ENCODE results near the gene TRPT1.

Gene TRPT1, protein sequence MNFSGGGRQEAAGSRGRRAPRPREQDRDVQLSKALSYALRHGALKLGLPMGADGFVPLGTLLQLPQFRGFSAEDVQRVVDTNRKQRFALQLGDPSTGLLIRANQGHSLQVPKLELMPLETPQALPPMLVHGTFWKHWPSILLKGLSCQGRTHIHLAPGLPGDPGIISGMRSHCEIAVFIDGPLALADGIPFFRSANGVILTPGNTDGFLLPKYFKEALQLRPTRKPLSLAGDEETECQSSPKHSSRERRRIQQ

GRCh38 chr11:64225608-64226506 is at the start of gene TRPT1, which contains the start of gene NUDT22:
Gene TRPT1, minus strand, starts transcription at chr11:64226186. Its CDS starts 326 bp downstream, at chr11:64225860.
Gene NUDT22, plus strand, starts transcription at chr11:64226274. Its CDS starts 379 bp downstream, at chr11:64226653.
- peak; percentile 85 for DNase-seq
- in situ Hi-C loops (cut with HindIII; ENCODE audit: low pct_ligation_motif_present, low pct_unique_long_range_greater_than_20kb, low sequenced_read_pairs): no loop called here

DNA sequence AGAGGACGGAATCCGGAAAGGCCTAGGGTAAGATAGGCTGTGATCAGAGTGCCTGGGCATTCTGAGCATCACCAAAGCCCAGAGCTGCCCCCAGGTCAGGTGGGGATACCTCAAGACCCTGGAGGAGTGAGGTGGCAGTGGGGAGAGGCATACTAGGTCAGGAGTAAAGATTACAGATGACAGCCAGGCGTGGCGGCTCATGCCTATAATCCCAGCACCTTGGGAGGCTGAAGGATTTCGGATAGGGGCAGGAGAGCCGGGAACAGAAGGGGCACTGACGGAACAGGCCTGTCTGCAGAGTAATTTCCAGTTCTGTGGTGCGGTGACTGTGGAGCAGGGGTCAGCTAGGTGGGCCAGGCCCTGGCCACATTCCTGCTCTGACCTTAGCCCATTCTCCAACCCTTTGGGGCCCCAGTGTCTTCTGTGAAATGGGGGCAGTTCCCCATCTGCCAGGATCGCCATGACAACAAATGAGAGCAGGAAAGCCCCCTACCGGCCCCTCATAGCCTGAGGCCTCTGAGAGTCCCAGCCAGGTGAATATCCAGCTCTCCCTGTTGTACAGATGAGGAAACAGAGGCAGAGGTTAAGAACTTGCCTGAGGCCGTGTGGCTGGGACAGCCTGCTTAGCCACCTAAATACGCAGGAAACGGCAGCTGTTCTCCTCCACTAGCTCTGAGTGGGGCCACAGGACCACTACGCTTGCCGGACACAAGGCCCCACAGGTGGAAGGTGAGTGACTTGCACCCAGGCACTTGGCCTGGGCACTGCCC is 49.2 kb upstream of the TRPT1 start:
- DNase-seq: no peak
- in situ Hi-C loops (cut with HindIII; ENCODE audit: low pct_ligation_motif_present, low pct_unique_long_range_greater_than_20kb, low sequenced_read_pairs): no loop called here

DNA sequence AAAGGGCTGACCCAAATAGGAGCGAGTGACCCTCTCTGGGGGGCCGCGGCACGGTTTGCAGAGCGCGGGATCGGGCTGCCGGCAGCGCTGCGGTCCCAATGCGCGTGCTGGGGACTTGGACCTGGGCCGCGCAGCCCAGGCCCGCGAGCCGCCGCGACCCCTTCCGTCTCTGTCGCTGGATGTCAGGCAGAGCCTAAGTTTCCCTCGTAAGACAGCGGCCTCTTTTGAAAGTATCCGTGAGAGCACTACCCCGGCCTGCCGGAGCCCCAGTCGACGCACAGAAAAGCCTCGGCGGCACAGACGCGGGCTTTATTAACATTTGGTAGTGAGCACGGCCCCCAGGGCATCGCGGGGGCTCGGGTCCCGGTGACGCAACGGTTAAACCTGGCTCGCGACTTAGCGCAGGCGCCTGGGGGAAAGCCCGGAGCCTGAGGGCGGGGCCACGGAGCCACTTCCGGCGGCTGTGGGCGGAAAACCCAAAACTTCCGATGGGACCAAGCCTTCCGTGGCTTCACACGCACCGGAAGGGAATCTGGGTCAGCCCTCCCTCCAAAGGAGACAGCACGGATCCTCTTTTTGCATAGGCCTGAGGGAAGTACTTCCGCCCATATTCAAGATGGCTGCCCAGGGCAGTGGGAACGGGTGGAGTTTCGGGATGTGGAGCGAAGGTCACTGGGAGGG is 43.7 kb upstream of the TRPT1 start:
- DNase-seq: peak; percentile 99
- in situ Hi-C loops (cut with HindIII; ENCODE audit: low pct_ligation_motif_present, low pct_unique_long_range_greater_than_20kb, low sequenced_read_pairs): no loop called here

GRCh38 chr11:64268893-64269539 is 43.0 kb upstream of the TRPT1 start:
- in situ Hi-C loops (cut with HindIII; ENCODE audit: low pct_ligation_motif_present, low pct_unique_long_range_greater_than_20kb, low sequenced_read_pairs): no loop called here
- DNase-seq: peak; percentile 71

GRCh38 chr11:64268025-64268892 is 42.3 kb upstream of the TRPT1 start:
- in situ Hi-C loops (cut with HindIII; ENCODE audit: low pct_ligation_motif_present, low pct_unique_long_range_greater_than_20kb, low sequenced_read_pairs): no loop called here
- no peak for DNase-seq

DNA sequence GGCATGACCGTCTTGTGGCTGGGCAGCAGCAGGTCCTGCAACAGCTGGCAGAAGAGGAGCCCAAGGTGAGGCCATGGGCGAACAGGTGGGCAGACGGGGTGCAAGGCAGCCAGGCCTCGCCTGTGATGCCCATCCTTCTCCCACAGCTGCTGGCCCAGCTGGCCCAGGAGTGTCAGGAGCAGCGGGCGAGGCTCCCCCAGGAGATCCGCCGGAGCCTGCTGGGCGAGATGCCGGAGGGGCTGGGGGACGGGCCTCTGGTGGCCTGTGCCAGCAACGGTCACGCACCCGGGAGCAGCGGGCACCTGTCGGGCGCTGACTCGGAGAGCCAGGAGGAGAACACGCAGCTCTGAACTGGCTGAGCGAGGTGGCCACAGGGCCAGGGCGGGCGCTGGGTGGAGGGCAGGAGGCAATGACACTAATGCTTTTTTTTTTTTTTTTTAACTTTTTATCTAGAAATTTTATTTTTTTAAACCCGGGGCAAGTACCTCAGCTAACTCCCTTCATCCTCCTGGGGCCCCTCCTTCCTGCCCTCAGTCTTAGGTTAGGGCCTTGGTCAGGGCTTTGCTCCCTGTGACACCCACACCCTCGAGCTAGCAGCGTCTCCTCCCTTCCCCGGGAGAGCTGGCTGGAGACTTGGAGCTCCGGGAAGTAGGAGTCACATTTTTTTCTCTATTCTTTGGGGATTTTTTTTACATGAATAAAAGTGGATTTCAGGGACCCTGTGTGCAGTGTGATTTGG is 41.4 kb upstream of the TRPT1 start:
- no peak for DNase-seq
- in situ Hi-C loops (cut with HindIII; ENCODE audit: low pct_ligation_motif_present, low pct_unique_long_range_greater_than_20kb, low sequenced_read_pairs): no loop called here

DNA sequence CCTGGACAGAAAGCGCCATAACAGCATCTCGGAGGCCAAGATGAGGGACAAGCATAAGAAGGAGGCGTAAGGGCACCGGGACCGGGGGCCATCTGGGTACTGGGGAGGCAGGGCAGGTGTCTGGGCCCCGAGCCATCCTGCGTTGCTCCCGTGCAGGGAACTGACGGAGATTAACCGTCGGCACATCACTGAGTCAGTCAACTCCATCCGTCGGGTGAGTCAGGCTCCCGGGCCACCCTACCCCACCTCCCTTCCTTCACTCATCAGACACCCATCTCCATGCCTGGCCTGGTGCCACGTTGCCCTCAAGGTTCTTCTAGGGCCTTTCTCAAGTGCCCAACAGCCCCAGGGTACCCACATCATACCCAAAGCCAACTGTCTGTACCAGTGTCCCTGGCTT is 40.4 kb upstream of the TRPT1 start:
- in situ Hi-C loops (cut with HindIII; ENCODE audit: low pct_ligation_motif_present, low pct_unique_long_range_greater_than_20kb, low sequenced_read_pairs): no loop called here
- DNase-seq: no peak

DNA sequence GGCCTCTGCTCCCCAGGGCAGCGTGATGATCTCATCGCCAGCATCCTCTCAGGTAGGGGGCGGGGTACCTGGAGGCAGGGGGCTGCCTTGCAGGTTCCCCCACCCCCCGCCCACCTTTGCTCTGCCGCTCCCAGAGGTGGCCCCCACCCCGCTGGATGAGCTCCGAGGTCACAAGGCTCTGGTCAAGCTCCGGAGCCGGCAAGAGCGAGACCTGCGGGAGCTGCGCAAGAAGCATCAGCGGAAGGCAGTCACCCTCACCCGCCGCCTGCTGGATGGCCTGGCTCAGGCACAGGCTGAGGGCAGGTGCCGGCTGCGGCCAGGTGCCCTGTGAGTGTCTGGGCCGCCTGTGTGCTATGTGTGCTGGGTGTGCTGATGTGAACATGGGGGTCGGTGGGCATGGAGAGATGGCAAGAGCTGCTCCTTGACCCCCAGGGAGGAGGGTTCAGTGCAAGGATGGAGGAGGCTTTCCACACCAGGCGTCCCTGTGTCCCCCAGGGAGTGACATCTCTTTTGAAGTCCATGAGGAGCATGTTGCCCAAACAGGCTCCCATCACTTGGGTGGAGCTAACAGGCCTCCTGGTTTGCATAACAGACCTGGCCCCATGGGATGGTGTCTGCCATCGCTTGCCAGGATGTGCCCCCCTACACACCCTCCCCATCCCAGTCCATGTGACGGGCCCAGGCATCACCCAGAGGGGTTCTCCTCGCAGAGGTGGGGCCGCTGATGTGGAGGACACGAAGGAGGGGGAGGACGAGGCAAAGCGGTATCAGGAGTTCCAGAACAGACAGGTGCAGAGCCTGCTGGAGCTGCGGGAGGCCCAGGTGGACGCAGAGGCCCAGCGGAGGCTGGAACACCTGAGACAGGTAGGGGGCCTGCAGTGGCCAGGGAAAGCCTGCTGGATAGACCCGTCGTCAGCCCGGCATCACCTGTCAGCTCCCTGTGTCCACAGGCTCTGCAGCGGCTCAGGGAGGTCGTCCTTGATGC is 39.5 kb upstream of the TRPT1 start:
- DNase-seq: no peak
- in situ Hi-C loops (cut with HindIII; ENCODE audit: low pct_ligation_motif_present, low pct_unique_long_range_greater_than_20kb, low sequenced_read_pairs): no loop called here

DNA sequence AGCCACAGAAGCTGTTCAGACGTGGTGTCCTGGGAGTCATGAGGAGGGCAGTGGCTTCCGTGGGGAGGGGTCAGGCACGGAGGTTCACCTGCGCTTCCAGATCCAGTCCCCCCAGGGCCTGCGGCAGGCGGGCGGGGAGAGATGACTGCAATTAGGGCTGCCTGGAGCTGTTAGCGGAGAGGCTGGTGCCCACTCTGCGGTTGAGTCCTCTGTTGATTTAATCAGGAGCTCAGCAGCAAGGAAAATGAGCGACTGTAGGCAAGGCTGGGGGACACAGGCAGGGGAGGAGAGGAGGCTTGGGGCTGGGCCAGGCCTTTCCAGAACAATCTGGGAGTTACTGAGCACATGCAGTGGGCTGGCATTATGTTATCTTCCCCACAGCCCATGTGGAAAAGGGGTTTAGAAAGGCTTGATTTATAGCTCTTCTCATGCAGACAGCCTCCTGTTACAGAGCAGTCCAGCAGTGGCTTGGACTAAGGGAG is 38.4 kb upstream of the TRPT1 start:
- in situ Hi-C loops (cut with HindIII; ENCODE audit: low pct_ligation_motif_present, low pct_unique_long_range_greater_than_20kb, low sequenced_read_pairs): no loop called here

GRCh38 chr11:64263947-64264317 is 37.9 kb upstream of the TRPT1 start:
- in situ Hi-C loops (cut with HindIII; ENCODE audit: low pct_ligation_motif_present, low pct_unique_long_range_greater_than_20kb, low sequenced_read_pairs): no loop called here
- DNase-seq: no peak

More for the DNA sequence above, 38.4 kb upstream of the TRPT1 start:
- DNase-seq: no peak

DNA sequence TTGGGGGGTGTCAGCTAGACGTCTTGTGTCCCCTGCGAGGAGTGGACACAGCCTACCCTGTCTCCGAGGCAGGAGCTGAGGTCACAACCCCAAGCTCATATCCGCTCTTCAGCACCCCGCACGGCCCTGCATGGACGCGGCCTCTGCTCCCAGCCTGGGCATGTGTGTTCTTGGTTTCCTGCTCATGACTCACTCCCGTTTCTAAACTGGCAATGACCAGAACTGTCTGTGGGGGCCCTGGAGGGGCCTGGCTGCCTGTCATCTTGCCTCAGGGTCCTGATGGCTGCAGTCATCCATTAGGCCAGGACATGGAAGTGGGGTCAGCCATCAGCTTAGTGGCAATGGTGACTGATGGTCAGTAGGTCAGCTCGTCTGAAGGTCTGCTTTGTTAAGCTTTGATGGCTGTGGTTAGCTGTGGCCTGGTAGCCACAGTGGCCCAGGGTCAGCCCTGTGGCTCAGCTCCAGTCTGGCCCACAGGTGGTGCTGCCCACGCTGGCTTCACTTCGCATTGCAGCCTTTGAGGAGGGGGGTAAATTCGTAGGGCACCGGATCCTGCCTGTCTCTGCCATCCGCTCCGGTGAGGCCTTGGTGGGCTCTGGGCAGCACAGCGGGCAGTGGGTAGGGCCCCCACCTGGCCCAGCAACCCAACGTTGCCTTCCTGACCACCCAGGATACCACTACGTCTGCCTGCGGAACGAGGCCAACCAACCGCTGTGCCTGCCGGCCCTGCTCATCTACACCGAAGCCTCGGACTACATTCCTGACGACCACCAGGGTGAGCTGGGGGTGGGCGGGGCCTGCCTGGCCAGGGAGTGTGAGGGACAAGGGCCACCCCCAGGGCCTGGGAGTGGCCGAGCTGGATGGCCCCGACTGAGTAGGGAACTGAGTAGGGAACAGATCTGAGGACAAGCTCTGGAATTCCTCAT is 37.3 kb upstream of the TRPT1 start:
- in situ Hi-C loops (cut with HindIII; ENCODE audit: low pct_ligation_motif_present, low pct_unique_long_range_greater_than_20kb, low sequenced_read_pairs): no loop called here
- DNase-seq: no peak

DNA sequence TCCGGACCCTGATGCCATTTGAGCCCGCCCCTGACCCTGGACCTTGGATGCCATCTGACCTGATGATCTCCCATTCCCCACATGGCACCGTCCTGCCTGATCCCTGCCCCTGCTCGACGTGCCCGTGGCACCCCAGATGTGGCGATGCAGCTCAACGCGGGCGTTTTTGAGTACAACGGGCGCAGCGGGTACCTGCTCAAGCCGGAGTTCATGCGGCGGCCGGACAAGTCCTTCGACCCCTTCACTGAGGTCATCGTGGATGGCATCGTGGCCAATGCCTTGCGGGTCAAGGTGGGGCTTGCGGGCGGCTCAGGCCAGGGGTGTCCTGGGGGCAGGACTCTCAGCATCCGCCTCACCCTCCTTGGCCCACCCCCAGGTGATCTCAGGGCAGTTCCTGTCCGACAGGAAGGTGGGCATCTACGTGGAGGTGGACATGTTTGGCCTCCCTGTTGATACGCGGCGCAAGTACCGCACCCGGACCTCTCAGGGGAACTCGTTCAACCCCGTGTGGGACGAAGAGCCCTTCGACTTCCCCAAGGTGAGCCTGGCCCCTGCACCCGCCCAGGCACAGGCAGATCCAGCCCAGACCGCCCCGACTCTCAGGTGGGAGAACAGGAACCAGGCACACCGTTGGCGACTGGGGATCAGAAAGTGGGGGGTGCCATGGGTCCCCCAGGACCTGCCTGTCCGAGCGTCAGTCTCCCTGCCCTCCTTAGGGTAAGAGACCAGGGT is 36.5 kb upstream of the TRPT1 start:
- DNase-seq: no peak
- in situ Hi-C loops (cut with HindIII; ENCODE audit: low pct_ligation_motif_present, low pct_unique_long_range_greater_than_20kb, low sequenced_read_pairs): no loop called here

- DNase-seq: no peak
- in situ Hi-C loops (cut with HindIII; ENCODE audit: low pct_ligation_motif_present, low pct_unique_long_range_greater_than_20kb, low sequenced_read_pairs): no loop called here
Observed at GRCh38 chr11:64261556-64262080, 35.6 kb upstream of the TRPT1 start.

All from ACHN (cell line).